ENCODE results near the gene LKAAEAR1.

LKAAEAR1 gene

DNA sequence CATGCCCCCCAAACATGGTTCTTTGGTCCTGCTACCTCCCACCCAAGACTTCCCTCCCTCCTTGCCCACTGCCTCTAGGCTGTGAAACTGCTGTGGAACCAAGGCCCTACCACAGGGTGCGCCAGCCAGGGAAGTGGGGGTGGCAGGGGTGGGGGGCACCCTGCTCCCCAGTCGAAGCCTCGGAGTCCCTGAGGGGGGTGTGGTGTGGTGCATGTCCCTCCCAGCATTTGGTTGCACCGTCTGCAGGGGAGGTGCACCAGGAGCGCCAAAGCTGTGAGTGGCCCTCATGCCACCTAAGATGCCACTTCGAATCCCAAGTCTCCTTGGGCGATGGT lies 6.7 kb downstream of the LKAAEAR1 start:
- Histone ChIP-seq H3K27ac (no peak overlapping the region), H3K4me3 (ENCODE audit: low read depth, low read length) (no peak overlapping the region), H3K27me3 (replicated peaks) (no peaks in the 10 kb centered on the region), H3K36me3 (replicated peaks) (no peaks in the 10 kb centered on the region)
- in situ Hi-C loops (cut with HindIII; ENCODE audit: low pct_ligation_motif_present, low sequenced_read_pairs): no loop called here
- DNase-seq: no peak
- TF ChIP-seq, protein P1, sequence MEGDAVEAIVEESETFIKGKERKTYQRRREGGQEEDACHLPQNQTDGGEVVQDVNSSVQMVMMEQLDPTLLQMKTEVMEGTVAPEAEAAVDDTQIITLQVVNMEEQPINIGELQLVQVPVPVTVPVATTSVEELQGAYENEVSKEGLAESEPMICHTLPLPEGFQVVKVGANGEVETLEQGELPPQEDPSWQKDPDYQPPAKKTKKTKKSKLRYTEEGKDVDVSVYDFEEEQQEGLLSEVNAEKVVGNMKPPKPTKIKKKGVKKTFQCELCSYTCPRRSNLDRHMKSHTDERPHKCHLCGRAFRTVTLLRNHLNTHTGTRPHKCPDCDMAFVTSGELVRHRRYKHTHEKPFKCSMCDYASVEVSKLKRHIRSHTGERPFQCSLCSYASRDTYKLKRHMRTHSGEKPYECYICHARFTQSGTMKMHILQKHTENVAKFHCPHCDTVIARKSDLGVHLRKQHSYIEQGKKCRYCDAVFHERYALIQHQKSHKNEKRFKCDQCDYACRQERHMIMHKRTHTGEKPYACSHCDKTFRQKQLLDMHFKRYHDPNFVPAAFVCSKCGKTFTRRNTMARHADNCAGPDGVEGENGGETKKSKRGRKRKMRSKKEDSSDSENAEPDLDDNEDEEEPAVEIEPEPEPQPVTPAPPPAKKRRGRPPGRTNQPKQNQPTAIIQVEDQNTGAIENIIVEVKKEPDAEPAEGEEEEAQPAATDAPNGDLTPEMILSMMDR (IDR thresholded peaks at IDR 0.05; ENCODE audit: low read depth, low read length, missing control alignments): no peak

- Histone ChIP-seq H3K27me3 (replicated peaks) (no peaks in the 10 kb centered on the region), H3K27ac (no peak overlapping the region), H3K36me3 (replicated peaks) (no peaks in the 10 kb centered on the region), H3K4me3 (ENCODE audit: low read depth, low read length) (no peak overlapping the region)
- in situ Hi-C loops (cut with HindIII; ENCODE audit: low pct_ligation_motif_present, low sequenced_read_pairs): no loop called here
- TF ChIP-seq, protein P1 (IDR thresholded peaks at IDR 0.05; ENCODE audit: low read depth, low read length, missing control alignments): no peak
- no peak for DNase-seq
Observed at GRCh38 chr20:64077094-64077493, 7.1 kb downstream of the LKAAEAR1 start.

- no peak for DNase-seq
- Histone ChIP-seq H3K27me3 (replicated peaks) (no peaks in the 10 kb centered on the region), H3K4me3 (ENCODE audit: low read depth, low read length) (no peak overlapping the region), H3K36me3 (replicated peaks) (no peaks in the 10 kb centered on the region), H3K27ac (no peak overlapping the region)
- in situ Hi-C loops (cut with HindIII; ENCODE audit: low pct_ligation_motif_present, low sequenced_read_pairs): no loop called here
- TF ChIP-seq, protein P1 (IDR thresholded peaks at IDR 0.05; ENCODE audit: low read depth, low read length, missing control alignments): no peak
Observed at GRCh38 chr20:64076061-64076997, 7.9 kb downstream of the LKAAEAR1 start.

DNA sequence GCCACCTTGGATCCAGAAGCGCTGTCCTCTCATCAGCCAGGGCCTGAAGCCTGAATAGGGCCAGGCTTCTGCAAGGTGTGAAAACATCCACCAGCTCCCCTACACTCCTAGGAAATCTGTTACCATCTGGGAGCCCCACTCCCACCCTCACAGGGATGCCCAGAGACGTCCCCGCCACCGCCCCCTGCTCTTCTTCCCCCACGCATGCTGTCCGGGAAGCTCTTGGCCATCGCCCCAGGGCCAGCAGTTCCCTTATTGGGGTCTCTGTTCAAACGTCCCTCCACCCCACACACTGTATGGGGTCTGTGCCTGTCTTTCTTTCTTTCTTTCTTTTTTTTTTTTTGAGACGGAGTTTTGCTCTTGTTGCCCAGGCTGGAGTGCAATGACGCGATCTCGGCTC lies 8.6 kb downstream of the LKAAEAR1 start:
- Histone ChIP-seq H3K27ac (no peak overlapping the region), H3K27me3 (replicated peaks) (no peaks in the 10 kb centered on the region), H3K4me3 (ENCODE audit: low read depth, low read length) (no peak overlapping the region), H3K36me3 (replicated peaks) (no peaks in the 10 kb centered on the region)
- TF ChIP-seq, protein P1 (IDR thresholded peaks at IDR 0.05; ENCODE audit: low read depth, low read length, missing control alignments): no peak
- no peak for DNase-seq
- in situ Hi-C loops (cut with HindIII; ENCODE audit: low pct_ligation_motif_present, low sequenced_read_pairs): no loop called here

DNA sequence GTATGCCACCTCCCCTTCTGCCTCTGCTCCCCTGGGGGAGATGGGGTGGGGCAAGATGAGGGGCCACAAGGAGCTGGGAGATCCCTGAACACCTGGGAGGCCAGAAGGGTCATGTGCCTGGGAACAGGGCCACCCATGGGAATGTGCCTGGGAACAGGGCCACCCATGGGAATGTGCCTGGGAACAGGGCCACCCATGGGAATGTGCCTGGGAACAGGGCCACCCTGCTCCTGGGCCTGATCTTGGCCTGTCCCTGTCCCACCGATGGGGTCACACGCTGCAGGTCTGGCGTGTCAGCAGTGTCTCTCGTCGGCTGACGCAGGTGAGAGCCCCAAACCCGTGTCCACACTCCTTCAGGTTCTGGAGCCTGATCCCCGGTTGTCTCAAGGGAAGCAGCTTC lies 9.2 kb downstream of the LKAAEAR1 start:
- no peaks in the 10 kb centered on the region for H3K36me3 ChIP-seq (replicated peaks)
- TF ChIP-seq, protein P1 (IDR thresholded peaks at IDR 0.05; ENCODE audit: low read depth, low read length, missing control alignments): no peak
- in situ Hi-C loops (cut with HindIII; ENCODE audit: low pct_ligation_motif_present, low sequenced_read_pairs): no loop called here
- H3K27me3 ChIP-seq (replicated peaks): no peaks in the 10 kb centered on the region
- no peak for DNase-seq
- H3K27ac ChIP-seq: no peak overlapping the region
- H3K4me3 ChIP-seq (ENCODE audit: low read depth, low read length): no peak overlapping the region

All from brain microvascular endothelial cell (primary cell).